ENCODE data around the gene ESR1.
"Not testable (repeated sequence)": the region's sequence is repeated elsewhere in the genome, so short reads cannot be mapped to it uniquely, and the experiment has no call there.

Gene ESR1

GRCh38 chr6:151813858-151814257 is 6.4 kb downstream of the ESR1 start:
- no peak for DNase-seq (ENCODE audit: low spot score)

GRCh38 chr6:151814614-151815013 is 7.1 kb downstream of the ESR1 start:
- DNase-seq (ENCODE audit: low spot score): no peak

- no peak for DNase-seq (ENCODE audit: low spot score)
Measured at GRCh38 chr6:151822252-151823111, 15.0 kb downstream of the ESR1 start.

- DNase-seq (ENCODE audit: low spot score): no peak
Measured at GRCh38 chr6:151826517-151827142, 19.1 kb downstream of the ESR1 start.

GRCh38 chr6:151832710-151833109 is 25.2 kb downstream of the ESR1 start:
- no peak for DNase-seq (ENCODE audit: low spot score)

GRCh38 chr6:151835396-151835795 is 27.9 kb downstream of the ESR1 start:
- DNase-seq (ENCODE audit: low spot score): no peak

- DNase-seq (ENCODE audit: low spot score): no peak
Measured at GRCh38 chr6:151837223-151837622, 29.7 kb downstream of the ESR1 start.

- DNase-seq (ENCODE audit: low spot score): no peak
Measured at GRCh38 chr6:151842816-151843215, 35.3 kb downstream of the ESR1 start.

GRCh38 chr6:151847064-151847463 is 39.6 kb downstream of the ESR1 start:
- DNase-seq (ENCODE audit: low spot score): no peak

GRCh38 chr6:151850479-151851003 is 43.1 kb downstream of the ESR1 start:
- no peak for DNase-seq (ENCODE audit: low spot score)

- DNase-seq (ENCODE audit: low spot score): no peak
Measured at GRCh38 chr6:151858294-151858693, 50.8 kb downstream of the ESR1 start.

GRCh38 chr6:151862461-151862860 is 55.0 kb downstream of the ESR1 start:
- no peak for DNase-seq (ENCODE audit: low spot score)

- DNase-seq (ENCODE audit: low spot score): not testable (repeated sequence)
Measured at GRCh38 chr6:151867361-151867869, 59.9 kb downstream of the ESR1 start.

GRCh38 chr6:151869345-151869744 is 61.9 kb downstream of the ESR1 start:
- DNase-seq (ENCODE audit: low spot score): no peak

GRCh38 chr6:151869787-151870186 is 62.3 kb downstream of the ESR1 start:
- no peak for DNase-seq (ENCODE audit: low spot score)

GRCh38 chr6:151870375-151870774 is 62.9 kb downstream of the ESR1 start:
- DNase-seq (ENCODE audit: low spot score): no peak

- no peak for DNase-seq (ENCODE audit: low spot score)
Measured at GRCh38 chr6:151875524-151875923, 68.0 kb downstream of the ESR1 start.

- no peak for DNase-seq (ENCODE audit: low spot score)
Measured at GRCh38 chr6:151876122-151876521, 68.6 kb downstream of the ESR1 start.

- no peak for DNase-seq (ENCODE audit: low spot score)
Measured at GRCh38 chr6:151877458-151877857, 70.0 kb downstream of the ESR1 start.

- no peak for DNase-seq (ENCODE audit: low spot score)
Measured at GRCh38 chr6:151881231-151881630, 73.7 kb downstream of the ESR1 start.

GRCh38 chr6:151882206-151882605 is 74.7 kb downstream of the ESR1 start:
- DNase-seq (ENCODE audit: low spot score): no peak

- no peak for DNase-seq (ENCODE audit: low spot score)
Measured at GRCh38 chr6:151885234-151885633, 77.8 kb downstream of the ESR1 start.

GRCh38 chr6:151891524-151891923 is 84.0 kb downstream of the ESR1 start:
- DNase-seq (ENCODE audit: low spot score): no peak

Data from globus pallidus (tissue), 1 donor.